ENCODE data around the gene PRKD2. TPM values are rescaled to one million over a fixed set of nuclear protein-coding genes. Genes with fewer than 3 reads are reported as not detected.

The PRKD2 gene
- total and polyA plus RNA-seq, 2 experiments from 2014 or later: 24.7 to 25.5 TPM

DNA sequence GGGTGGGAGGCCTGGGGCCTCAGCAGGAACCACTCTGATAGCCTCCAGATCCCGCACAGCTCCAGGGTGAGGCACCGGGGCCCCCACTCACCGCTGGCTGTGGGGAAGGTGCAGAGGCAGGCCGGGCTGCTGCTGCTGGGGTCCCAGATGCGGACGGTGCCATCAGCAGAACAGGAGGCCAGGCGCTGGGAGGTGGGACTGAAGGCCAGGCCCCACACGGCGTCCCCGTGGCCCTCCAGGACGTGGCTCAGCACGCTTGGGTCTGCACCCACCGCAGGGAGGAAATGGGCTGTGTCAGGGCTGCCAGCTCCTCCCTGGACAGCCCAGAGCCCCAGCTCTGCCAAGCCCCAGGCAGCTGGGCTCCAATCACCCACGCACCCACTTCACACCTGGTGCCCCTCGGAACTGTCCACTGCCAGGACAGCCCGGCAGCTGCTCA is 6.1 kb upstream of the PRKD2 start:
- H3K4me1 ChIP-seq (ENCODE audit: low read depth): no peaks in the 10 kb centered on the region
- no peaks in the 10 kb centered on the region for H3K9me3 ChIP-seq (ENCODE audit: low read depth)
- H3K4me3 ChIP-seq: no peak overlapping the region
- peaks cover 49% of the 10 kb centered on the region for H3K36me3 ChIP-seq
- no peaks in the 10 kb centered on the region for H3K27me3 ChIP-seq
- no peak for DNase-seq (ENCODE audit: low read depth in 1 of 2, low spot score in 1 of 2)
- no peak overlapping the region for H3K27ac ChIP-seq
- TF ChIP-seq, protein P1, sequence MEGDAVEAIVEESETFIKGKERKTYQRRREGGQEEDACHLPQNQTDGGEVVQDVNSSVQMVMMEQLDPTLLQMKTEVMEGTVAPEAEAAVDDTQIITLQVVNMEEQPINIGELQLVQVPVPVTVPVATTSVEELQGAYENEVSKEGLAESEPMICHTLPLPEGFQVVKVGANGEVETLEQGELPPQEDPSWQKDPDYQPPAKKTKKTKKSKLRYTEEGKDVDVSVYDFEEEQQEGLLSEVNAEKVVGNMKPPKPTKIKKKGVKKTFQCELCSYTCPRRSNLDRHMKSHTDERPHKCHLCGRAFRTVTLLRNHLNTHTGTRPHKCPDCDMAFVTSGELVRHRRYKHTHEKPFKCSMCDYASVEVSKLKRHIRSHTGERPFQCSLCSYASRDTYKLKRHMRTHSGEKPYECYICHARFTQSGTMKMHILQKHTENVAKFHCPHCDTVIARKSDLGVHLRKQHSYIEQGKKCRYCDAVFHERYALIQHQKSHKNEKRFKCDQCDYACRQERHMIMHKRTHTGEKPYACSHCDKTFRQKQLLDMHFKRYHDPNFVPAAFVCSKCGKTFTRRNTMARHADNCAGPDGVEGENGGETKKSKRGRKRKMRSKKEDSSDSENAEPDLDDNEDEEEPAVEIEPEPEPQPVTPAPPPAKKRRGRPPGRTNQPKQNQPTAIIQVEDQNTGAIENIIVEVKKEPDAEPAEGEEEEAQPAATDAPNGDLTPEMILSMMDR (IDR thresholded peaks at IDR 0.05; ENCODE audit: low read depth, low read length): no peak

GRCh38 chr19:46722421-46723022 is 5.6 kb upstream of the PRKD2 start:
- DNase-seq (ENCODE audit: low read depth in 1 of 2, low spot score in 1 of 2): no peak
- Histone ChIP-seq H3K4me3 (no peak overlapping the region), H3K36me3 (peaks cover 44% of the 10 kb centered on the region), H3K27me3 (no peaks in the 10 kb centered on the region), H3K27ac (no peak overlapping the region), H3K4me1 (ENCODE audit: low read depth) (no peaks in the 10 kb centered on the region), H3K9me3 (ENCODE audit: low read depth) (no peaks in the 10 kb centered on the region)
- TF ChIP-seq, protein P1 (IDR thresholded peaks at IDR 0.05; ENCODE audit: low read depth, low read length): no peak

DNA sequence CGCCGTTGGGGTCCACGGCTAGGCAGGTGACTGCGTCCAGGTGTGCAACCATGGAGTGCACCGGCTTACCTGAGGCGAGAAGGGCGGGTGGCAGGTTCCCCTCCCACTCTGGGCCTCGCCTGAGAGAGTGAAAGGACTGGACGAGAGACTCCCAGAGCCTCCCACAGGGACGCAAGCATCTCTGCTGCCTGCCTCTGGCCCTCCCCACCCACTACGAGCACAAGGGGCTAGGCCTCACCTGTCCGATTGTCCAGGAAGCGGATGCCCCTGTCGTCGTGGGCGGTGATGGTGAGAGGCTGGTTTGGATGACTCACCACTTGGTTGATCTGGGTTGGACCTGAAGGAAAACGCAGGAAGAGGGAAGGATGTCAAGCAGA is 5.1 kb upstream of the PRKD2 start:
- Histone ChIP-seq H3K27me3 (no peaks in the 10 kb centered on the region), H3K9me3 (ENCODE audit: low read depth) (no peaks in the 10 kb centered on the region), H3K27ac (no peak overlapping the region), H3K36me3 (peaks cover 39% of the 10 kb centered on the region), H3K4me1 (ENCODE audit: low read depth) (no peaks in the 10 kb centered on the region), H3K4me3 (no peak overlapping the region)
- TF ChIP-seq, protein P1 (IDR thresholded peaks at IDR 0.05; ENCODE audit: low read depth, low read length): no peak
- DNase-seq (ENCODE audit: low read depth in 1 of 2, low spot score in 1 of 2): no peak

DNA sequence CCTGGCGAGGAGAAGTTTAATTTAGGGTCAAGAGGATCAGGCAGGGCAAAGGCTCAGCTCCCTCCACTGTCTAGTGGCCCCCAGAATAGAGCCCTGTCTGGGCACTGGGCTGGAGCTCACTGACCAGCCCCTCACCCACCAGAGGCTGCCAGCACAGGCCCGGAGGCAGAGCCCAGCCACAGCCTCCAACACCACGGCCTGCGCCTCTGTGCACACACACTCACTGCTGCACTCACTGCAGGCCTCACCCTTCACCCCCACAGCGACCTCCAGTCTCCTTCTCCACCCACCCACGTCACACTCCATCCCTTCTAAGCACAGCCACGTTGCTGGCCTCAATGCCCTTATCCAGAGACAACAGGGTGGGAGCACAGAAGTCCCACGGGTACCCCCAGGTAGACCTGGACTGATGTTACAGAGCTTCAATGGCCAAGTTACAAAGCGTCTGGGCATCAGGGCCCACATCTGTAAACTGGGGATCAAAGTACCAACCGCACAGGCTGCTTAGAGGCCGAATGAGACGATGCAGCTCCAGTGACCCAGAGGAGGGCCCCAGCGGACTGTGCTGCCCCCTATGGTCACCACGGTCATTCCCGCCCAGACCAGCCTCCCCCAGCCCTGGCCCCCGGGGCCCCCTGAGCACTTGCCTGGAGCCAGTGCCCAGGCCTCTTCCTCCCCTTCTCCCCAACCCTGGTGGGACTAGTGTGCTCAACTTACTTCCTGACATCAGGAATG is 4.5 kb upstream of the PRKD2 start:
- peaks cover 33% of the 10 kb centered on the region for H3K36me3 ChIP-seq
- H3K4me1 ChIP-seq (ENCODE audit: low read depth): no peaks in the 10 kb centered on the region
- no peak overlapping the region for H3K4me3 ChIP-seq
- no peak overlapping the region for H3K27ac ChIP-seq
- H3K9me3 ChIP-seq (ENCODE audit: low read depth): no peaks in the 10 kb centered on the region
- TF ChIP-seq, protein P1 (IDR thresholded peaks at IDR 0.05; ENCODE audit: low read depth, low read length): no peak
- no peaks in the 10 kb centered on the region for H3K27me3 ChIP-seq
- DNase-seq (ENCODE audit: low read depth in 1 of 2, low spot score in 1 of 2): no peak

GRCh38 chr19:46720503-46721239 is 3.8 kb upstream of the PRKD2 start:
- Histone ChIP-seq H3K27ac (no peak overlapping the region), H3K27me3 (no peaks in the 10 kb centered on the region), H3K4me1 (ENCODE audit: low read depth) (no peaks in the 10 kb centered on the region), H3K36me3 (peaks cover 31% of the 10 kb centered on the region), H3K4me3 (no peak overlapping the region), H3K9me3 (ENCODE audit: low read depth) (no peaks in the 10 kb centered on the region)
- TF ChIP-seq, protein P1 (IDR thresholded peaks at IDR 0.05; ENCODE audit: low read depth, low read length): no peak
- no peak for DNase-seq (ENCODE audit: low read depth in 1 of 2, low spot score in 1 of 2)
